ENCODE measurements around the gene ZBTB17.
"Not testable (repeated sequence)": the region's sequence is repeated elsewhere in the genome, so short reads cannot be mapped to it uniquely, and the experiment has no call there.

The ZBTB17 gene

DNA sequence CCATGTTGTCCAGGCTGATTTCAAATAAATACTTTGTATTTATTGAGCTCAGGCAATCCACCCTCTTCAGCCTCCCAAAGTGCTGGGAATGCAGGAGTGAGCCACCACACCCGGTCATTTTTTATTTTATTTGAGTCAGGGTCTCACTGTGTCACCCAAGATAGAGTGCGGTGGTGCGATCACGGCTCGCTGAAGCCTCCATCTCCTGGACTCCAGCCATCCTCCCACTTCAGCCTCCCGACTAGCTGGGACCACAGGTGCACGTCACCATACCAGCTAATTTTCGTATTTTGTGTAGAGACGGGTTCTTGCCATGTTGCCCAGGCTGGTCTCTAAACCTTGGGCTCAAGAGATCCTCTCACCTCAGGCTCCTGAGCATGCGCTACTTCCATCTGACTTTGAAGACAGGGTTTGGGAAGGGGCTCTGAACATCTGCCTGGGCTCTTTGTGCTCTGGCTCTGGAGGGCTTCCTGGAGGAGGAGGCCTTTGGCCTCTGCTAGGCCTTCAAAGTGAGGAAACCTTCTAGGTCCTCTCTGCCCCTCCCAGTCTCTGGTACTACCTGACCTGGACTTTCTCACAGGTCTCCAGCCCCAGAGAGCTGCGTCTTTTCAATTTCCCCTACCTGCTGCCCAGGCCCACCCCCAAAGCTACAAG lies 36.2 kb upstream of the ZBTB17 start:
- no peak for DNase-seq (ENCODE audit: low spot score)

DNA sequence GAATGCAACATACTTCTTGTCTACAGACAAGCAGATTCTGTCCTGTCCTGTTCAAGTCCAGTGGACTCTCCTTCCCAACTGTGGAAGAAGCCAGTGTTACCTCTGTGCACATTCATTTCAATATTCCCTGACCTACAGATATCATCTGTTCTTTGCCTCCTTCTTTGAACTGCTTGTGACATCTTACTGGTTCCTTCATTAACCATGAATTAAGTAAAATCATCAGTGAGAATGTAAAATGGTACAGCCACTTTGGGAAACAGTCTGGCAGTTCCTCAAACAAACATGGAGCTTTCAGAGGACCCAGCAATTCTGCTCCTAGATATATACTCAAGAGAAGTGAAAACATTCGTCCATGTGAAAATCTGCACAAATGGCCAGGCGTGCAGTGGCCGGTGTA lies 34.9 kb upstream of the ZBTB17 start:
- no peak for DNase-seq (ENCODE audit: low spot score)

DNA sequence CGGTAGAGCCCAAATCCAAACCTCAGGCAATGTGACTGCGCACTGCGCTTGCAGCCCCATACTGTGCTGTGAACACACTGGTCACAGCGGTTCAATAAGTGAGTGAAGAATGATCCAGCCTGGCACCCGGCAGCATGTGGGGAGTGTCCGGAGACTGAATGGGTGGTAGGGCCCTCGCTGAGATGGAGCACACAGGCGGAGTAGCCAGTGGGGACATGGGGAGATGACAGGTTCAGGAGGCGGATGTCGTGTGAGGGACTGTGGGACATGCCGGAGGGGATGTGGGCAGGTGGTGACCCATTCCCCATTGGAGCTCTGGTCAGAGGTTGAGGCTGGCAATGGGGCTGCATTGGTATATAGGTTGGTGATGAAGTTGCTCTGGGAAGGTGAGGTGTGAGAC lies 33.8 kb upstream of the ZBTB17 start:
- no peak for DNase-seq (ENCODE audit: low spot score)

DNA sequence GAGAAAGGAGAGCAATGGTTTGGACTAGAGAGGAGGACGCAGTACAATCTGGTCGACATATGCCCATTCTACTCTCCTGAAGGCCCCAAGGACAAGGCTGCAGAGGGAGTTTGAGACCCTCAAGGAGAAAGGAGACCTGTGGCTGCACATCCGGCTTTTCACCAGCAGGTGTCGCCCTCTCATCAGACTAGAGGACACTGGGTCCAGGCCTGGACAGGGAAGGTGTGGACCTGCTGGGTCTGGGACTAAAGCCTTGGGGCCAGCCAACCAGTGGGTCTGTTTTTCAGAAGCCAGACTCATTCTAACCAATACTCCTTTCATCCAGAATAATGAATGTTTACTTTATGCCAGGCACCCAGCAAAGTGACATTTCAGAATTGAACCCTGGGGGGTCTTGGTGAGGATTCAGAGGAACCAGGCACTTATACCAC lies 33.1 kb upstream of the ZBTB17 start:
- peak; percentile 29 for DNase-seq (ENCODE audit: low spot score)

DNA sequence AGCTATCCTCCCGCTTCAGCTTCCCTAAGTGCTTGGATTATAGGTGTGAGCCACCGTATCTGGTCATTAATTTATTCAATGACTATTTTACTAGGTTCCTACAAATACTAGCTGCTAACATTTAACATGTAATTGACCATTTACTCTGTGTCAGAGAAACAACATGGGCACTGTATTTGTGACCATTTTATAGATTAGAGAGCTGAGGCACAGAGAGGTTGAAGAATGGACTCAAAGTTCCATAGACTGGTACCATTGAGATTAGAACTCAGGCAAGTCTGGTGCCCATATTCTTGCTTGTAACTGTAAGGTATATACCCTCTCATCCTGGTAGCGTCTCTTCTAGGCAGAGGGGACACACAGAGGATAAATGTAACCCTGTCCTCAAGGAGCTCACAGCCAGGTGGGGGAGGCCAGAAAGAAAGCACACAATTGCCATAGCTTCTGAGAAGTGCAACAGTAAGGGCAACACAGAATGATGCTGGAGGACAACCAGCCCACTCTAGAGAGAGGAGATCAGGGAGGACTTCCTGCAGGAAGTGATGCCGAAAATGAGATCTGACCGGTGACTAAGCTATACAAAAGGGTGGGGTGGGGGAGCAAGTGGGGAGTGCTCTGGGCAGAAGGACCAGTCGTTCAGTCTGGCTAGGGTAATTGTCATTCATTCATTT lies 31.9 kb upstream of the ZBTB17 start:
- DNase-seq (ENCODE audit: low spot score), result no peak

DNA sequence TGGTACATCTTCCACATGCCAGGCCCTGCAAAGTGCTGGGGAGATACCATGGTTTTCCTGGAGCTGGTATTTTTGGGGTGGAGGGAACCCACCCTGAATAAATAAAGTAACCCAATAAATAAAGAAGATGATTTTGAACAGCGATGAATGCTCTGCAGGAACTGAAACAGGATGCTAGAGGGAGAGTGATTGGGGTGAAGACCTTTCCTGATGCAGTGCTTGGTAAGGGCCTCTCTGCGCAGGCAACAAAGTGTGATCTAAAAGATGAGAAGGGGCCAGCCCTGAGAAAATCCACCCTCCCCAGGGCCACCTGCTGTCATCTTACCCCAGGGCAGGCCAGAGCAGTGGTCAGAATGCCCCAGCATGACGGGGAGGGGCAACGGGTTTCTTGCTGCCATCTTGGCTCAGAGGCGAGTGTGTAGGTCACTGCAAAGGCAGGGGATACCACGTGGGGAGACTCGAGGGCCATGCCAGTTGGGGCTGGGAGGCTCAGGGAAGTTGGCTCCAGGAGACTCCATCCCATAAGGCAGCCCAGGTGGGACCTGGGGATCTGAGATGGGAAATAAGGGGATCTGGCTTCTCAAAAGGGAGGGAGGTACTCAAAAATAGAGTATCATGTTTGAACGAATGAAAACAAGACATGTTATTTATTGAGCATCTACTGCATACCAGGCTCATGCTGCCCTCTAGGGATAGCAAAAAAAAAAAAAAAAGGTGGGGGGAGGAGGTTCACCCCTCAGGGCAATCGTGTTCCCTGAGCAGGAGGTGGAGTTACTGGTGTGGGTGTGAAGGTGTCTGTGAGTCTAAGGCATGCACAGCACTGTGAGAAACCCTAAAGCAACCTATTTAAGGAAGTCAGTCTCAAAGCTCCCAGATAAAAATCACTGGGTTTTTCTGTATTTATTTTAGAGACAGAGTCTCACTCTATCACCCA lies 30.9 kb upstream of the ZBTB17 start:
- DNase-seq (ENCODE audit: low spot score), result no peak

DNA sequence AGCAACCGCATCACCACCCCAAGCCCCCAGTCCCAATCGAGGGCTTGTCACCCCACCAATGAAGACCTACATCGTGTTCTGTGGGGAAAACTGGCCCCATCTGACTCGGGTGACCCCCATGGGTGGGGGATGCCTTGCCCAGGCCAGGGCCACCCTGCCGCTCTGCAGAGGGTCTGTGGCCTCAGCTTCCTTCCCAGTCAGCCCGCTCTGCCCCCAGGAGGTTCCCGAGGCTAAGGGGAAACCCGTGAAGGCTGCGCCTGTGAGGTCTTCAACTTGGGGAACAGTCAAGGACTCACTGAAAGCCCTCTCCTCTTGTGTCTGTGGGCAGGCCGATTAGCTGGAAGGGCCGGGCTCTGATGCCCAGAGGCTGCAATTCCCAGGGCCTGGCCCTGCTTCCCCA lies 30.1 kb upstream of the ZBTB17 start:
- DNase-seq (ENCODE audit: low spot score), result no peak

DNA sequence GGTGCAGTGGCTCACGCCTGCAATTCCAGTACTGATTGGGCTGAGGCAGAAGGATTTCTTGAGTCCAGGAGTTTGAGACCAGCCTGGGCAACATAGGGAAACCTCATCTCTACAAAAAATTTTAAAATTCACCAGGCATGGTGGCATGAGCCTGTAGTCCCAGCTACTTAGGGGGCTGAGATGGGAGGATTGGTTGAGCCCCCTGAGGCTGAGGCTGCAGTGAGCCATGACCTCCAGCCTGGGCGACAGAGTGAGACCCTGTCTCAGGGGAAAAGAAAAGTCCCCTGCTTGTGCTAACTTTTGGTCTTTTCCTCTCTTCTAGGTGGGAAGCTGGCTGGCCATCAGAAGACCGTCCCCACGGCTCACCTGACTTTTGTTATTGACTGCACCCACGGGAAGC lies 29.7 kb upstream of the ZBTB17 start:
- no peak for DNase-seq (ENCODE audit: low spot score)

DNA sequence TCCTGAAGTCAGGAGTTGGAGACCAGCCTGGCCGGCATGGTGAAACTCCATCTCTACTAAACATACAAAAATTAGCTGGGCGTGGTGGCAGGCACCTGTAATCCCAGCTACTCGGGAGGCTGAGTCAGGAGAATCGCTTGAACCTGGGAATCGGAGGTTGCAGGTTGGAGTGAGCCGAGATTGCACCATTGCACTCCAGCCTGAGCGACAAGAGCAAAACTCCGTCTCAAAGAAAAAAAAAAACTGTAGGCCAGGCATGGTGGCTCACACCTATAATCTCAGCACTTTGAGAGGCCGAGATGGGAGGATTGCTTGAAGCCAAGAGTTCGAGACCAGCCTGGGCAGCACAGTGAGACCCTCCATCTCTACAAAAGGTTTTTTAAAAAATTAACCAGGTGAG lies 25.4 kb upstream of the ZBTB17 start:
- not testable (repeated sequence) for DNase-seq (ENCODE audit: low spot score)

DNA sequence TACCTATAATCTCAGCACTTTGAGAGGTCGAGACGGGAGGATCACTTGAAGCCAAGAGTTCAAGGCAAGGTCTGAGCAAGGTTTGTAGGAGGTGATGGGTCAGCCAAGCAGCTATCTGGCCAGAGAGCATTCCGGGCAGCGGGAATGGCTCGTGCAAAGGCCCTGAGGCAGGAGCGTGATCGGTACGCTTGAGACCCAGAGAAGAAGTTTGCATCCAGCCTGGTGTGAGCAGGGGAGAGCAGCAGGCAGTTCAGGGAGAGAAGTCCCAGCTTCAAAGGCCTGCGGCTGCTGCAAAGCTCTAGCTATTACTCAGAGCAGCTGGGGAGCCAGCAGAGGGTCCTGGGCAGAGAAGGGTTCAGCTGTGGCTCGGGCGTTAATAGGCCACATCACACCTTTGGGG lies 23.0 kb upstream of the ZBTB17 start:
- no peak for DNase-seq (ENCODE audit: low spot score)

DNA sequence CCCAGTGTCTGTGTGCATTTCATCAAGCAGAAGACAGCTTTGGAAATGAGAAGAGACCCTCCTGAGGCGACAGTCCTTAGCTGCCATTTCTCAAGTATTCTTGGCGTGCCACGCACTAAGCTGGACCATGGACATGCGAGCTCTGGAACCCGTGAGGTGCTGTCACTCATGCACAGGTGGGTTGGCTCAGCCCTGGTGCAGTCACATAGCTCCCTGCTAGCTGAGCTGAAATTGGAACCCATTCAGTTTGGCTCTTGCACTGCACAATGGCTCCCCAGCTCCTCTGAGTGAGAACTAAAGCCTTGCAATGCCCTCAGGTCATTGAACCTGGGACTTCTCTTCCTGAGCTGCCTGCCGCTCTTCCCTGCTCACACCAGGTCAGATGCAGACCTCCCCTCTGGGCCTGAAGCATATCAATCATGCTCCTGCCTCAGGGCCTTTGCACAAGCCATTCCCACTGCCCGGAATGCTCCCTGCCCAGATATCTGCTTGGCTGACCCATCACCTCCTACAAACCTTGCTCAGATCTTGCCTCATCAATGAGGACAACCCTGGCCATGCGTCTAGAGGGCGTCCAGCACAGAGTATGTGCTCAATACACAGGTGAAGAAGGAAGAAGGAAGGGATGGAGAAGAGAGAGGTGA lies 21.9 kb upstream of the ZBTB17 start:
- no peak for DNase-seq (ENCODE audit: low spot score)

DNA sequence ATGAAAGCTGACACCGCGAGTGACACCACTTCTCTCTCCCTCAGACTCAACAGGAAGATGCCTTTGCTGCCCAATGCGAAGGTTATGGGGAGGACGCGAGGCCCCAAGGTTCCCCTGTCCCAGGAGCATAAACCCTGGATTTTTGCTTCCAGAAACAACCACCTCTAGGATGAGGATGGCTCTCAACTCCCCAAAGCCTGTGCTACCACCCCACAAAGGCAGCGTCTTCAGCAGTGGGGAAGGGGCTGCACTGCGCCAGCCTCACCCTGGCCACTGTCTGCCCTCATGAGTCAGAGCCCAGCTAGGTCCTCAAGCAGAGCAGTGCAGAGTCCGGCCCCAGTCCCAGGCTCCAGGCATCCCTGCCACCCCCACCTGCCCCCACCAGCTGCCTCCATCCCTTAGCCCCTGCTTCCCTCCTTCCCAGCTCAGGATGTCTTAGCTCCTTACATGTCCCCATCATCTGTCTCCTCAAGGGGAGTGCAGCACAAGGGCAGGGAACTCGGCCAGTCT lies 21.2 kb upstream of the ZBTB17 start:
- no peak for DNase-seq (ENCODE audit: low spot score)

DNA sequence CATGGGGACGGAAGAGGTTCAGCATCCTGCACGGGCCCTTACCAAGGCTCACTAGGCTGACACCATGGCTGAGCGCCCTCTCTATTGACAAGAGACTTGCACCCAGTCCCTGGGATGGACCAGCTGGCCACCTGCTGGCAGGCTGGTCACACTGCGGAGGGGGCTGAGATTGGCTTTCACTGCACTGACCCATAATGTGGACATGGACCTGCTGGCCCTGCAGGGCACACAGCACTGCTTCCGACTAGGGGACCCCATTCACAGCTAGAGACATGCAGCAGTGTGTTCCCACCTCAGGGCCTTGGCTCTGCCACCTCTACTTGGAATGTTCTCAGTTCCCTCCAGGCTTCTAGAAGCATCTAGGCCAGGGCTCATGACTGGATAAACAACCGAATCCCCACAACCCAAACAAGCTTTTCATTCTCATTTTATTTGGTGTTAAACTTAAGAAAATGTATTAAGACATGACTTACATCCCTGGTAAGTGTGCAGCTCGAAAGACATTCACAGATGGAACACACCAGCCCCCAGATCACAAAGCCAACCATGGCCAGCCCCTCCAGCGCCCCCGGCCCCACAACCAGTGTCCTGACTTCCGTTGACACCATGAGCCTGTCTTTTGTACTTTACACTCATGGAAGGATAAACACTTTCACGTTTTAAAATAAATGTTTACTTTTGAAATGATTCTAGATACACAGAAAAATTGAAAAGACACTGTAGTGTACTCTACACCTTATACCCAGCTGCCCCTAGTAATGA lies 18.9 kb upstream of the ZBTB17 start:
- peak; percentile 20 for DNase-seq (ENCODE audit: low spot score)

DNA sequence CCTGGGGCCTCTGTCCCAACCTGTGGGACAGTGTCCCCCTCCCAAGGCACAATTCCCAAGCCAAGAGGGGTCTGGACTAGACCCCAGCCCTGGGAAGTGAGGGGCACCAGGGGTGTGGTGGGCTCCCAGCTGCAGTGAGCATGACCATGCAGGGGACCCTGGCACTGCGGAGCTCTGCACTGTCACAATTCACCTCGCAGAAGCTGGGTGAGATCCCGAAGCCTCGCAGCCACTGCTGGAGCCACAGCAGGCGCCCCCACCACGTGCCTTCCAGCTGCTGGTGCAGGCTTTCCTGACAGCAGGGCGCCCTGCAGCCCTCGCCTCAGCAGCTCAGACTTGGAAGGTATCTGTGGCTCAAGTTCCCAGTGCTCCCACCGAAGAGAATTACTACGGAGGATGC lies 18.2 kb upstream of the ZBTB17 start:
- no peak for DNase-seq (ENCODE audit: low spot score)

DNA sequence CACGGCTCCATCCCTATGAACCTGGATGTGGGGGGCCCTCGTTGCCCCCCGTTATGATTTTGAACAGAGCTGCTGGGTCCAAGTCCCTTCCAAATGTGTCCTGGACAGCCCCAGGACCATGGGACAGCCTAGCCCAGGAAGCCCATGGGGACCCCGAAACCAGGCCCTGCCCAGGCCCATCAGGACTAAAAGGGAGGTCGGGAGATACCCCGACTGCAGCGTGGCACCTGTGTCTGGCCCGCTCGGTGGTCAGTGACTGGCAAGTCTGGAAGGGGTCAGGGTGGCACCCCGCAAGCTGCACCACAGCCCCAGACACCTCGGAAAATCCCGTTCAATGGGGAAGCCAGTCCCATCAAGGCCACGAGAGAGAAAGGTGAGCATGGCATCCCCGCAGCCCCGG lies 17.8 kb upstream of the ZBTB17 start:
- DNase-seq (ENCODE audit: low spot score), result no peak

DNA sequence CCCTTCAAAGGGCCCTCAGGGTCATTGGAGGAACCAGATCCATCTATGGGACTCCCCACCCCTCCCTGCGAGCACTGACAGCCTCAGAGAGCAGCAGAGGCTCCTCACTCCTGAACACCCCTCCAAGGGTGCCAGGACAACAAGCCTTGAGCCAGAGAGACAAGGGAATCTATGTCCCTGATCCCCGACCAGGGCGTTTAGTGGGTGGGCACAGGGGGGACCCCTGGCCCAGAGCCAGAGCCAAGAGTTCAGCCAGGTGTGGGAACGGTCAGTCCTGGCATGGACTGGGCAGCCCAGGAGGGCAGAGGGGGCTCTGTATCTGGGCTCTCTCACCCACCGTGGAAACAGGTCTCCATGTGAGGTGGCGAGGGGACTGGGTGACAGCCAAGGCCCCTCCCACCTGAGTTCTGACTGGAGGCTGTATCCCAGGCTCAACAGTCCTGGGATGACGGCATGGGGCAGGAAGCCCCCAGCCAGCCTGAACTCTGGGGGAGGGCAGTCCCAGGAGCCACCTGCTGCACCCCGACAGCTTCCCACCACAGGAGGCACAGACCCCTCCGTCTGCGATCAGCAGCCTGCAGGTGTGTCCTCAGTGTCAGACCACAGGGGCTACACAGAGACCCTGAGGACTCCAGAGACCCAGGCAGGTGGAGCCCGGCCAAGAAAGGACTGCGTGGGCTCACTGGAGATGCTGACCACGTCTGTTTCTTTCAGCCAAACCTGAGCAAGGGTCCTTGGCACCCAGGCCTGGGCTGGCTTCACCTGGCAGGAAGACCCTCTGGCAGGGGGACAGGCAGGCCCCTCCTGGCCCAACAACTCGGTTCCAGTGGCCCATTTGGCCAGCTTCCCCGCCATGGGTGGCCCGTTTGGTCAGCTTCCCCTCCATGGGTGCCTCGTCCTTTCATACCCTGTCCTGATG lies 16.9 kb upstream of the ZBTB17 start:
- DNase-seq (ENCODE audit: low spot score), result no peak

DNA sequence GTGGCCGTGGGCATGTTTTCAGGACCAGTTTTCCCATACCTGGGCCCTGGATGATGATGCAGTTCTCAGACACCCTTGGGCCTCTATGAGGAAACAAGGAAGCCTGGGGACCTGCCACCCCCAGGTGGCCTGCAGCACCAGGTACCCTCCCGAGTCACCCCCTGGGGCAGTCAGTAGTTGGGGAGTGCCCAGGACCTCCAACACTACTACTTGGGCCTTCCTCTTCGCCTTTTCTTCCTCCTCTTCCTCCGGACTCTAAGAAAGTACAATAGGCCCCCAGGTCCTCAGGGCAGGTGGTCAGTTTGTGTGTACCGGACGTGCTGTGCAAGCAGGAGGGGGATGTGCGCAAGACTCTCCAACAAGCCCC lies 16.3 kb upstream of the ZBTB17 start:
- DNase-seq (ENCODE audit: low spot score), result no peak

DNA sequence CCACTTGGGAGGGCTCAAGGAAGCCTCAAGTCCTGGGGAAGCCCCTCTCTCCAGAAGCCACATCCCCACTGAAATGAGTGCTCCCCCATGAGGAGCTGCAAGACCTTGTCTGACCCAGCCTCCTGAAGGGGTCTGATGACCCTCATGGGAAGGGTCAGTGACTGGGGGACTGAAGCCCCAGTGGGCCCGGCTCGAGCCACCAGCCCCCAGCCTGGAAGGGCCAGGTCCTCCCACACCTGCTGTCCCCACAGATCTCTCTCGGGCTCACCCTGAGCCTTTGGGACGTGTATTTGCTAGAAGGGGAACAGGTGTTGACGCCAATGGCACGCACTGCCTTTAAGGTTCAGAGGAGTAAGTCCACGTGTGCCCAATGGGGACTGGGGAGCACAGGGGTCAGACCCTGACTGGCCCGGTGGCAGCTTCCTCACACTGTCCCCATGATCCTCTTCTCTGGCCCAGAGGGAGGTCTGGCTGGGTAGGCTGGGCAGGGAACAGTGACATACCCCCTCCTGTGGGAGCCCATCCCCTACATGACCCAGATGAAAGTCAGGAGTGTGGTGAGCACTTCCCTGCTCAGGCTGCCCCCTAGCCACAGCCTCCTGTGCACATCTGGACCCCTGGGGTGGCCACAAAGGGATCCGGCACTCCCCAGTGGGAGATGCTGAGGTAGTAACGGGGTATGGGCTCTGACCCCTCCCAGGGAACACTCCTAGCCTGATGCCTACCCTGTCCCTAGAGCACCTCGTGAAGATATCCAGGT lies 15.7 kb upstream of the ZBTB17 start:
- DNase-seq (ENCODE audit: low spot score), result no peak

DNA sequence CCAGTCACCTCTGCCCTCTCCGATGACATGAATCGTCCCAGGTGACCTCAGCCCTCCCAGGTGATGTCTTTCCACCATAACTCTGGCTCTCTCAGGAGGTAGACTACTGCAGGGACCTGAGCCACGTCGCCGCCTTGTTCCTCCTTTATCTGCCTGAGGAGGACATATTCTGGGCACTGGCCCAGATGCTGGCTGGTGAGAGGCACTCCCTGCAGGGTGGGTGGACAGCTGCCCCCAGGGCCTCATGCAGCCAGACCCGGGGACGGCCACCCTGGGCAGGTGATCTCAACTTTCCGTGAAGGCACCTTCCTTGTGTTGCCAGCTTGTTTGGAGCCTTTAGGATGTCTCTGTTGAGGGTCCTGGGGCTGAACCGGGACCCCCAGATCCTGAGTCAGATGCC lies 13.9 kb upstream of the ZBTB17 start:
- DNase-seq (ENCODE audit: low spot score), result no peak
